Smooth muscle cell (in vitro differentiated cells): ENCODE measurements around the gene IL1RAPL2. TPM values are rescaled to one million over a fixed set of nuclear protein-coding genes. Genes with fewer than 3 reads are reported as not detected.

Experiments used
- DNase-seq: peaks from one replicate; lab custom pipeline; 2025; ENCODE audit not compliant: unreplicated experiment; lab: John Stamatoyannopoulos, UW
- H2AFZ ChIP-seq: fragments of 200-600 bp; sonication (generic); 2 replicates; pipeline ENCODE4 v1.6.0; 2016; ENCODE audit warnings: antibody characterized with exemption, low read depth, mild to moderate bottlenecking
- H3F3A ChIP-seq: fragments of 200-600 bp; sonication (generic); 2 replicates; pipeline ENCODE4 v1.6.0; 2017; ENCODE audit warnings: antibody characterized with exemption, low read depth
- H3K27ac ChIP-seq: fragments of 200-600 bp; sonication (generic); 2 replicates; pipeline ENCODE4 v1.5.1; 2016; ENCODE audit warnings: low read depth, mild to moderate bottlenecking
- H3K27me3 ChIP-seq: fragments of 200-600 bp; sonication (generic); 2 replicates; pipeline ENCODE4 v1.6.1; 2016; ENCODE audit warnings: low read depth, mild to moderate bottlenecking
- H3K36me3 ChIP-seq: fragments of 200-600 bp; sonication (generic); 2 replicates; pipeline ENCODE4 v1.5.1; 2016; ENCODE audit warnings: low read depth
- H3K4me1 ChIP-seq: fragments of 200-600 bp; sonication (generic); 2 replicates; pipeline ENCODE4 v1.5.1; 2016; ENCODE audit warnings: low read depth
- H3K4me2 ChIP-seq: fragments of 200-600 bp; sonication (generic); 2 replicates; pipeline ENCODE4 v1.6.0; 2016; ENCODE audit warnings: mild to moderate bottlenecking
- H3K4me3 ChIP-seq: fragments of 200-600 bp; sonication (generic); 2 replicates; pipeline ENCODE4 v1.5.1; 2016; ENCODE audit warnings: mild to moderate bottlenecking
- H3K79me2 ChIP-seq: fragments of 200-600 bp; sonication (generic); 2 replicates; pipeline ENCODE4 v1.6.0; 2016; ENCODE audit warnings: low read depth, mild to moderate bottlenecking
- H3K9ac ChIP-seq: fragments of 200-600 bp; sonication (generic); 2 replicates; pipeline ENCODE4 v1.6.0; 2016; ENCODE audit warnings: low read depth
- H3K9me3 ChIP-seq: fragments of 200-600 bp; sonication (generic); replicated peaks from 2 replicates; pipeline ENCODE4 v1.5.1; 2016; ENCODE audit warnings: low read depth
- H4K20me1 ChIP-seq: fragments of 200-600 bp; sonication (generic); 2 replicates; pipeline ENCODE4 v1.6.0; 2016; ENCODE audit warnings: low read depth
- CTCF ChIP-seq: fragments of 200-600 bp; sonication (generic); IDR thresholded peaks from 2 replicates; pipeline ENCODE4 v1.5.1; 2017; ENCODE audit warnings: borderline replicate concordance, mild to moderate bottlenecking, antibody characterized with exemption; ENCODE audit not compliant: insufficient read depth, poor library complexity, severe bottlenecking
- WGBS: methylation state at CpG from one replicate; pipeline ENCODE4 v1.1.7; 2016; ENCODE audit warnings: low lambda C conversion rate; 5-methylcytosine and 5-hydroxymethylcytosine counted together
- polyA plus RNA-seq: library from polyadenylated mRNA; unstranded; fragments of >200 nt; fragmentation: Nextera tagmentation; extraction: Ambion mirVana; gene quantifications from 2 replicates; pipeline ENCODE4 v1.2.1, GENCODE V29; 2016
- total RNA-seq: library from RNA; depleted of rRNA; stranded (reverse); fragments of >200 nt; gene quantifications from 2 replicates; pipeline ENCODE4 v1.2.3, GENCODE V29; 2014

The IL1RAPL2 gene
- total and polyA plus RNA-seq, 2 experiments from 2014 or later = not detected

GRCh38 chrX:105463473-105463872 lies 897.5 kb downstream of the IL1RAPL2 start:
- no peak overlapping the region for H3K9ac ChIP-seq
- H3K79me2 ChIP-seq = no peaks in the 10 kb centered on the region
- H3F3A ChIP-seq = no peaks in the 10 kb centered on the region
- 67% methylated on average over 3 of the region's 3 CpGs for WGBS
- no peak overlapping the region for H2AFZ ChIP-seq
- H4K20me1 ChIP-seq = no peaks in the 10 kb centered on the region
- no peak overlapping the region for H3K27ac ChIP-seq
- H3K4me2 ChIP-seq = no peak overlapping the region
- H3K36me3 ChIP-seq = no peaks in the 10 kb centered on the region
- no peak for DNase-seq
- no peaks in the 10 kb centered on the region for H3K4me1 ChIP-seq
- H3K27me3 ChIP-seq = no peaks in the 10 kb centered on the region
- no peak overlapping the region for H3K4me3 ChIP-seq
- no peak for TF ChIP-seq CTCF
- no peaks in the 10 kb centered on the region for H3K9me3 ChIP-seq

GRCh38 chrX:105464618-105465017 lies 898.6 kb downstream of the IL1RAPL2 start:
- Histone ChIP-seq H3F3A (no peaks in the 10 kb centered on the region), H3K4me1 (no peaks in the 10 kb centered on the region), H3K4me2 (no peak overlapping the region), H3K4me3 (no peak overlapping the region), H3K9ac (no peak overlapping the region), H4K20me1 (no peaks in the 10 kb centered on the region), H3K27ac (no peak overlapping the region), H3K9me3 (no peaks in the 10 kb centered on the region), H2AFZ (no peak overlapping the region), H3K27me3 (no peaks in the 10 kb centered on the region), H3K36me3 (no peaks in the 10 kb centered on the region), H3K79me2 (no peaks in the 10 kb centered on the region)
- DNase-seq = no peak
- TF ChIP-seq CTCF = no peak
- 81% methylated on average over 2 of the region's 2 CpGs for WGBS

- Histone ChIP-seq H3K4me2 (no peak overlapping the region), H3K27ac (no peak overlapping the region), H2AFZ (no peak overlapping the region), H3K9me3 (no peaks in the 10 kb centered on the region), H3K27me3 (no peaks in the 10 kb centered on the region), H3K79me2 (no peaks in the 10 kb centered on the region), H3F3A (no peaks in the 10 kb centered on the region), H4K20me1 (no peaks in the 10 kb centered on the region), H3K4me1 (no peaks in the 10 kb centered on the region), H3K36me3 (no peaks in the 10 kb centered on the region), H3K4me3 (no peak overlapping the region), H3K9ac (no peak overlapping the region)
- no peak for TF ChIP-seq CTCF
- no peak for DNase-seq
These were observed 902.7 kb downstream of the IL1RAPL2 start for GRCh38 chrX:105468741-105469140.

- H3K4me1 ChIP-seq = no peaks in the 10 kb centered on the region
- H3K36me3 ChIP-seq = no peaks in the 10 kb centered on the region
- H3K27ac ChIP-seq = no peak overlapping the region
- no peaks in the 10 kb centered on the region for H3F3A ChIP-seq
- no peak overlapping the region for H3K4me2 ChIP-seq
- no peak overlapping the region for H3K4me3 ChIP-seq
- TF ChIP-seq CTCF = no peak
- no peaks in the 10 kb centered on the region for H3K27me3 ChIP-seq
- H3K9ac ChIP-seq = no peak overlapping the region
- H3K9me3 ChIP-seq = no peaks in the 10 kb centered on the region
- H3K79me2 ChIP-seq = no peaks in the 10 kb centered on the region
- H2AFZ ChIP-seq = no peak overlapping the region
- no peak for DNase-seq
- no peaks in the 10 kb centered on the region for H4K20me1 ChIP-seq
These were observed 905.6 kb downstream of the IL1RAPL2 start for GRCh38 chrX:105471597-105471996.
